Measurements from ENCODE around the gene RFTN2. TPM values are rescaled to one million over a fixed set of nuclear protein-coding genes. Genes with fewer than 3 reads are reported as not detected.

RFTN2 gene
- polyA plus RNA-seq, 1 donor from 2014 or later = 0.06 TPM

DNA sequence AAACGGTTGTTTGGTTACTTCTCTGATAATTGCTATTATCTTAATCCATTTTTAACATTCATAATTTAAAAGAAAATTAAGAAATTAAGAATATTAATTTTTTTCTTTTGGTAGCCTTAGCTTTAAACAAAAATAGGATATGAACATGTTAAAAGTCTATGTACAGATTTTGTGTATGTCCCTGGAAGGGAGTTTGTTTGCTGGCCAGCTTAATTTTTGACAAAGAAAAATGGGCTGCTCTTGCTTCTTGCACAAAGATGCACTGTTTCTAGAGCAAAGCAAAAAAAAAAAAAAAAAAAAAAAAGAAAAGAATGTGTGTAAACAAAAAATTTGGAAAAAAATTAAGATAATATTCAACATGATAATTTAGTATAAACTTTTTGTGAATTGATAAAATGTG is 1.3 kb downstream of the RFTN2 start:
- Histone ChIP-seq H3K4me2 (ENCODE audit: low read length) (no peak overlapping the region), H3F3A (ENCODE audit: insufficient read depth, low read length, poor library complexity, severe bottlenecking) (no peaks in the 10 kb centered on the region), H3K9ac (ENCODE audit: low read length) (no peak overlapping the region), H3K4me3 (ENCODE audit: low read length) (no peak overlapping the region), H3K27ac (ENCODE audit: low read length) (no peak overlapping the region), H3K79me2 (replicated peaks; ENCODE audit: insufficient read depth, low read length) (peaks cover 4% of the 10 kb centered on the region), H3K9me3 (ENCODE audit: low read length) (no peaks in the 10 kb centered on the region), H3K9me2 (ENCODE audit: insufficient read depth, low read length) (no peaks in the 10 kb centered on the region), H2AFZ (ENCODE audit: low read depth, low read length) (no peak overlapping the region), H3K27me3 (ENCODE audit: insufficient read depth, low read depth, low read length) (no peaks in the 10 kb centered on the region), H3K36me3 (ENCODE audit: insufficient read depth, low read length) (no peaks in the 10 kb centered on the region), H4K20me1 (ENCODE audit: insufficient read depth) (no peaks in the 10 kb centered on the region)
- TF ChIP-seq EZH2 (IDR thresholded peaks at IDR 0.05; ENCODE audit: borderline replicate concordance, insufficient read depth, low read length, poor library complexity, severe bottlenecking) (no peak), RAD21 (conservative IDR thresholded peaks at IDR 0.05) (no peak), TAF1 (IDR thresholded peaks at IDR 0.05; ENCODE audit: low read depth) (no peak), SMC3 (conservative IDR thresholded peaks at IDR 0.05; ENCODE audit: poor library complexity) (no peak), POLR2AphosphoS5 (IDR thresholded peaks at IDR 0.05) (no peak)
- TF ChIP-seq, protein P1, sequence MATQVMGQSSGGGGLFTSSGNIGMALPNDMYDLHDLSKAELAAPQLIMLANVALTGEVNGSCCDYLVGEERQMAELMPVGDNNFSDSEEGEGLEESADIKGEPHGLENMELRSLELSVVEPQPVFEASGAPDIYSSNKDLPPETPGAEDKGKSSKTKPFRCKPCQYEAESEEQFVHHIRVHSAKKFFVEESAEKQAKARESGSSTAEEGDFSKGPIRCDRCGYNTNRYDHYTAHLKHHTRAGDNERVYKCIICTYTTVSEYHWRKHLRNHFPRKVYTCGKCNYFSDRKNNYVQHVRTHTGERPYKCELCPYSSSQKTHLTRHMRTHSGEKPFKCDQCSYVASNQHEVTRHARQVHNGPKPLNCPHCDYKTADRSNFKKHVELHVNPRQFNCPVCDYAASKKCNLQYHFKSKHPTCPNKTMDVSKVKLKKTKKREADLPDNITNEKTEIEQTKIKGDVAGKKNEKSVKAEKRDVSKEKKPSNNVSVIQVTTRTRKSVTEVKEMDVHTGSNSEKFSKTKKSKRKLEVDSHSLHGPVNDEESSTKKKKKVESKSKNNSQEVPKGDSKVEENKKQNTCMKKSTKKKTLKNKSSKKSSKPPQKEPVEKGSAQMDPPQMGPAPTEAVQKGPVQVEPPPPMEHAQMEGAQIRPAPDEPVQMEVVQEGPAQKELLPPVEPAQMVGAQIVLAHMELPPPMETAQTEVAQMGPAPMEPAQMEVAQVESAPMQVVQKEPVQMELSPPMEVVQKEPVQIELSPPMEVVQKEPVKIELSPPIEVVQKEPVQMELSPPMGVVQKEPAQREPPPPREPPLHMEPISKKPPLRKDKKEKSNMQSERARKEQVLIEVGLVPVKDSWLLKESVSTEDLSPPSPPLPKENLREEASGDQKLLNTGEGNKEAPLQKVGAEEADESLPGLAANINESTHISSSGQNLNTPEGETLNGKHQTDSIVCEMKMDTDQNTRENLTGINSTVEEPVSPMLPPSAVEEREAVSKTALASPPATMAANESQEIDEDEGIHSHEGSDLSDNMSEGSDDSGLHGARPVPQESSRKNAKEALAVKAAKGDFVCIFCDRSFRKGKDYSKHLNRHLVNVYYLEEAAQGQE (IDR thresholded peaks at IDR 0.05; ENCODE audit: borderline replicate concordance) = no peak
- TF ChIP-seq, protein P2, sequence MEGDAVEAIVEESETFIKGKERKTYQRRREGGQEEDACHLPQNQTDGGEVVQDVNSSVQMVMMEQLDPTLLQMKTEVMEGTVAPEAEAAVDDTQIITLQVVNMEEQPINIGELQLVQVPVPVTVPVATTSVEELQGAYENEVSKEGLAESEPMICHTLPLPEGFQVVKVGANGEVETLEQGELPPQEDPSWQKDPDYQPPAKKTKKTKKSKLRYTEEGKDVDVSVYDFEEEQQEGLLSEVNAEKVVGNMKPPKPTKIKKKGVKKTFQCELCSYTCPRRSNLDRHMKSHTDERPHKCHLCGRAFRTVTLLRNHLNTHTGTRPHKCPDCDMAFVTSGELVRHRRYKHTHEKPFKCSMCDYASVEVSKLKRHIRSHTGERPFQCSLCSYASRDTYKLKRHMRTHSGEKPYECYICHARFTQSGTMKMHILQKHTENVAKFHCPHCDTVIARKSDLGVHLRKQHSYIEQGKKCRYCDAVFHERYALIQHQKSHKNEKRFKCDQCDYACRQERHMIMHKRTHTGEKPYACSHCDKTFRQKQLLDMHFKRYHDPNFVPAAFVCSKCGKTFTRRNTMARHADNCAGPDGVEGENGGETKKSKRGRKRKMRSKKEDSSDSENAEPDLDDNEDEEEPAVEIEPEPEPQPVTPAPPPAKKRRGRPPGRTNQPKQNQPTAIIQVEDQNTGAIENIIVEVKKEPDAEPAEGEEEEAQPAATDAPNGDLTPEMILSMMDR (IDR thresholded peaks at IDR 0.05; ENCODE audit: poor library complexity, severe bottlenecking) = no peak

DNA sequence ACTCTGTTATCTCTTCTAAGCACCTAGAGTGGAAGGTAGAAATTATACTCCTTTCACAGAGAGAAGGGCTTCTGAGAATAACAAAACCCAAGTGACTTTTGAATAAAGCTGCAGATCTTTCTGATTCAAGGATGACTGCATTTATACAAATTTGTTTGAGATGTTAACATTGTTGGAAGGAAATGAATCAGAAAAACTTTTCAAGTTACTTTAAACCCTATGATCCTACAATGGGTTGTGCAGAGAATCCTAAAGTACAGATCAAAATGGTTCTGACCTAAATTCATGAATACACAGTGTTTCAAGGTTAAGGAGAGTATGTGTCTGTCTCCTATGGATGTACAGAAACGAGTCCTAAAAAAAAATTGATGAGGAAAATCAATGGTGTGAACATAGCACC is 1.8 kb downstream of the RFTN2 start:
- Histone ChIP-seq H3K9ac (ENCODE audit: low read length) (no peak overlapping the region), H3K79me2 (replicated peaks; ENCODE audit: insufficient read depth, low read length) (peaks cover 4% of the 10 kb centered on the region), H4K20me1 (ENCODE audit: insufficient read depth) (no peaks in the 10 kb centered on the region), H2AFZ (ENCODE audit: low read depth, low read length) (no peak overlapping the region), H3K27ac (ENCODE audit: low read length) (no peak overlapping the region), H3F3A (ENCODE audit: insufficient read depth, low read length, poor library complexity, severe bottlenecking) (no peaks in the 10 kb centered on the region), H3K36me3 (ENCODE audit: insufficient read depth, low read length) (no peaks in the 10 kb centered on the region), H3K9me2 (ENCODE audit: insufficient read depth, low read length) (no peaks in the 10 kb centered on the region), H3K9me3 (ENCODE audit: low read length) (no peaks in the 10 kb centered on the region), H3K4me2 (ENCODE audit: low read length) (no peak overlapping the region), H3K27me3 (ENCODE audit: insufficient read depth, low read depth, low read length) (no peaks in the 10 kb centered on the region), H3K4me3 (ENCODE audit: low read length) (no peak overlapping the region)
- no peak for TF ChIP-seq SMC3 (conservative IDR thresholded peaks at IDR 0.05; ENCODE audit: poor library complexity)
- TF ChIP-seq, protein P2 (IDR thresholded peaks at IDR 0.05; ENCODE audit: poor library complexity, severe bottlenecking) = no peak
- no peak for TF ChIP-seq EZH2 (IDR thresholded peaks at IDR 0.05; ENCODE audit: borderline replicate concordance, insufficient read depth, low read length, poor library complexity, severe bottlenecking)
- TF ChIP-seq, protein P1 (IDR thresholded peaks at IDR 0.05; ENCODE audit: borderline replicate concordance) = no peak

Data from neural cell (in vitro differentiated cells).